ENCODE results near the gene MRPL32.

GRCh38 chr7:42935861-42936260, 3.7 kb downstream of the MRPL32 start:
- TF ChIP-seq, protein P1, sequence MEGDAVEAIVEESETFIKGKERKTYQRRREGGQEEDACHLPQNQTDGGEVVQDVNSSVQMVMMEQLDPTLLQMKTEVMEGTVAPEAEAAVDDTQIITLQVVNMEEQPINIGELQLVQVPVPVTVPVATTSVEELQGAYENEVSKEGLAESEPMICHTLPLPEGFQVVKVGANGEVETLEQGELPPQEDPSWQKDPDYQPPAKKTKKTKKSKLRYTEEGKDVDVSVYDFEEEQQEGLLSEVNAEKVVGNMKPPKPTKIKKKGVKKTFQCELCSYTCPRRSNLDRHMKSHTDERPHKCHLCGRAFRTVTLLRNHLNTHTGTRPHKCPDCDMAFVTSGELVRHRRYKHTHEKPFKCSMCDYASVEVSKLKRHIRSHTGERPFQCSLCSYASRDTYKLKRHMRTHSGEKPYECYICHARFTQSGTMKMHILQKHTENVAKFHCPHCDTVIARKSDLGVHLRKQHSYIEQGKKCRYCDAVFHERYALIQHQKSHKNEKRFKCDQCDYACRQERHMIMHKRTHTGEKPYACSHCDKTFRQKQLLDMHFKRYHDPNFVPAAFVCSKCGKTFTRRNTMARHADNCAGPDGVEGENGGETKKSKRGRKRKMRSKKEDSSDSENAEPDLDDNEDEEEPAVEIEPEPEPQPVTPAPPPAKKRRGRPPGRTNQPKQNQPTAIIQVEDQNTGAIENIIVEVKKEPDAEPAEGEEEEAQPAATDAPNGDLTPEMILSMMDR (IDR thresholded peaks at IDR 0.05): no peak
- TF ChIP-seq POLR2AphosphoS5 (IDR thresholded peaks at IDR 0.05; ENCODE audit: low read depth, low read length): no peak
- TF ChIP-seq TCF7L2 (IDR thresholded peaks at IDR 0.05; ENCODE audit: low read depth, low read length): no peak
